ENCODE results near the gene MRC1.

DNA sequence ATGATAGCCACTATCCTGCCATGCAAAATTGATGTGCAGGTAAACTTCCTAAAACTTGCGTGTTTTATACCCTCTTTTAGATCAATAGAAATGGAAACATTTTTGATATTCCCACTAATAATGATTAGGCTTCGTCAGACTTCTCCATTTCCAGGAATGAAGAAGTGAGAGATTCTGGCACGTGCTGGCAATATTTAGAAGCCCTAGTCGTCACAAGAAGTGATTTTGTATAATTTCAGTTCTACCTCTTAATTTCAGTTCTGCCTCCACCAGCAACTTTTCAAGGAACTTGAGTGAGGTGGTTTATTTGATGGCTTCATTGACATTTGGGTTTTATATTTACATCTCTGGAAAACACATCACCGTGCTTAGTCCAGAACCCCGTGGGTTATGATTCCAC is 61.9 kb downstream of the MRC1 start:
- TF ChIP-seq, protein P1, sequence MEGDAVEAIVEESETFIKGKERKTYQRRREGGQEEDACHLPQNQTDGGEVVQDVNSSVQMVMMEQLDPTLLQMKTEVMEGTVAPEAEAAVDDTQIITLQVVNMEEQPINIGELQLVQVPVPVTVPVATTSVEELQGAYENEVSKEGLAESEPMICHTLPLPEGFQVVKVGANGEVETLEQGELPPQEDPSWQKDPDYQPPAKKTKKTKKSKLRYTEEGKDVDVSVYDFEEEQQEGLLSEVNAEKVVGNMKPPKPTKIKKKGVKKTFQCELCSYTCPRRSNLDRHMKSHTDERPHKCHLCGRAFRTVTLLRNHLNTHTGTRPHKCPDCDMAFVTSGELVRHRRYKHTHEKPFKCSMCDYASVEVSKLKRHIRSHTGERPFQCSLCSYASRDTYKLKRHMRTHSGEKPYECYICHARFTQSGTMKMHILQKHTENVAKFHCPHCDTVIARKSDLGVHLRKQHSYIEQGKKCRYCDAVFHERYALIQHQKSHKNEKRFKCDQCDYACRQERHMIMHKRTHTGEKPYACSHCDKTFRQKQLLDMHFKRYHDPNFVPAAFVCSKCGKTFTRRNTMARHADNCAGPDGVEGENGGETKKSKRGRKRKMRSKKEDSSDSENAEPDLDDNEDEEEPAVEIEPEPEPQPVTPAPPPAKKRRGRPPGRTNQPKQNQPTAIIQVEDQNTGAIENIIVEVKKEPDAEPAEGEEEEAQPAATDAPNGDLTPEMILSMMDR (IDR thresholded peaks at IDR 0.05; ENCODE audit: low read length) = no peak
- TF ChIP-seq EZH2 (IDR thresholded peaks at IDR 0.05; ENCODE audit: borderline replicate concordance, low read length) = no peak

Measured in OCI-LY1 (cell line).